Tibial nerve (tissue), 4 donors: ENCODE data around the gene RARG.

Experiments used
- CTCF ChIP-seq, 5 experiments: fragments of 200-600 bp in 3 of 5; fragments of 450-650 bp in 2 of 5; sonication (generic) in 3 of 5; IDR thresholded peaks; one replicate each; pipeline ENCODE4 v1.5.1; 2016 to 2019; ENCODE audit warnings: antibody characterized with exemption in 5 of 5, mild to moderate bottlenecking in 3 of 5, moderate library complexity in 2 of 5
- EP300 ChIP-seq, 2 donors: sonication (generic); formaldehyde crosslinking; IDR thresholded peaks; one replicate each; pipeline ENCODE4 v1.6.1; 2017; ENCODE audit warnings: antibody characterized with exemption in 2 of 2, mild to moderate bottlenecking in 1 of 2
- POLR2A ChIP-seq, 2 donors: fragments of 450-650 bp; IDR thresholded peaks; one replicate each; pipeline ENCODE4 v1.6.1; 2017; ENCODE audit warnings: antibody characterized with exemption in 2 of 2, mild to moderate bottlenecking in 2 of 2, moderate library complexity in 2 of 2

GRCh38 chr12:53191096-53191884, 40.7 kb downstream of the RARG start:
- no peak for TF ChIP-seq CTCF (IDR thresholded peaks at IDR 0.05)
- no peak for TF ChIP-seq EP300 (IDR thresholded peaks at IDR 0.05)
- TF ChIP-seq POLR2A (IDR thresholded peaks at IDR 0.05): no peak
